ENCODE measurements around the gene SUGCT.

SUGCT gene

GRCh38 chr7:40541336-40541735, 406.5 kb downstream of the SUGCT start:
- POLR2A ChIA-PET, result no interaction called here
- no peak overlapping the region for H3K27ac ChIP-seq (ENCODE audit: extremely low read depth, low read depth, low read length)
- CTCF ChIA-PET, result no interaction called here

DNA sequence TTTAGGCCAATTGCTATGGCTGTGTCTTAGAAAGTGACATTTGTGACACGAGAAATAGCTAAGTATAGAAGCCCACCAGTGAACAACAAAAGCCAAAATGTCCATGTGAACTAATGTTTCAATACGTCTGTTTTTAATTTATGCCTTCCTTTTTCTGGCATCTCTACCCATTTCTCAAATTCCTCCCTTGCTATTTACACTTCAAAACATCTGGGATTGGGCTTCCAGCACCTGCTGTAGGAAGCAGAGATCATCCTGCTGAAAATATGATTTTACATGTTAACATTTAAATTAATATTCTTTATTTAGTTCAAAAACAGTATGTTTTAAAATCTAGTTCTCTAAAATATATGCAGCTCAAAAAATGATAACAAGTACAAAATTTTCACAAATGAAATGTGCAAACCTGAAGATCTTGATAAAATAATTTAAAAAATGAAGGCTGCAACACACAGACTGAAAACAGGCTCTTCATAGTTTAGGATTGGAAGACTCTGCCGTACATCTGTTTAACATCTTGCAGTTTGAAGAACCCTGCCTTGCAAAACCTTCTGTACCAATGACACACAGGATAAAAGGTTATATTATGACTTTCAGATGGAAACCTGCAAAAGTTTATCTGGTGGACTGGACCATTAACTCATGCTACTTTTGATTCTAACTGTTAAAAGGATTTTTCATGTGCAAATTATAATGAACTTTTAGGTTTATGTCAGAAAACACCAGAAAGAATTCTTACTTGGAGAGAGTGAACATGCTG, 408.4 kb downstream of the SUGCT start:
- Histone ChIP-seq H3K4me3 (ENCODE audit: low read depth, low read length) (no peak overlapping the region), H3K36me3 (ENCODE audit: control insufficient read depth in 2 of 2, insufficient read depth in 1 of 2, low read length in 2 of 2) (no peaks in the 10 kb centered on the region), H3K4me1 (ENCODE audit: control insufficient read depth, insufficient read depth, low read length) (peaks cover 2% of the 10 kb centered on the region; the same call in 1 of the 2 replicates), H3K9me3 (ENCODE audit: control insufficient read depth, insufficient read depth, low read depth, low read length) (no peaks in the 10 kb centered on the region), H3K27ac (ENCODE audit: extremely low read depth, low read depth, low read length) (no peak overlapping the region)
- POLR2A ChIA-PET, result no interaction called here
- CTCF ChIA-PET, result interaction anchor here (0.6 to 0.7 kb wide), 2 partner anchors 10 to 66 kb away, joined by 3 read pairs; no protein-coding TSS in a partner anchor
- TF ChIP-seq SP2 (tag by site-specific recombination; IDR thresholded peaks at IDR 0.05), result no peak
- no peak for TF ChIP-seq ZNF654 (tag by site-specific recombination; IDR thresholded peaks at IDR 0.05; ENCODE audit: low read depth)
- no peak for TF ChIP-seq ZNF24 (tag by site-specific recombination; IDR thresholded peaks at IDR 0.05)
- TF ChIP-seq ZNF311 (tag by site-specific recombination; IDR thresholded peaks at IDR 0.05; ENCODE audit: borderline replicate concordance), result no peak
- no peak for TF ChIP-seq ZNF335 (tag by site-specific recombination; conservative IDR thresholded peaks at IDR 0.05)
- no peak for TF ChIP-seq ZNF558 (tag by site-specific recombination; IDR thresholded peaks at IDR 0.05)
- no peak for TF ChIP-seq KLF7 (tag by site-specific recombination; IDR thresholded peaks at IDR 0.05; ENCODE audit: borderline replicate concordance)
- TF ChIP-seq PATZ1 (tag by site-specific recombination; IDR thresholded peaks at IDR 0.05), result no peak
- TF ChIP-seq ZNF623 (tag by site-specific recombination; IDR thresholded peaks at IDR 0.05), result no peak
- no peak for TF ChIP-seq ZNF518A (tag by site-specific recombination; conservative IDR thresholded peaks at IDR 0.05; ENCODE audit: low read depth)
- TF ChIP-seq, protein P1, sequence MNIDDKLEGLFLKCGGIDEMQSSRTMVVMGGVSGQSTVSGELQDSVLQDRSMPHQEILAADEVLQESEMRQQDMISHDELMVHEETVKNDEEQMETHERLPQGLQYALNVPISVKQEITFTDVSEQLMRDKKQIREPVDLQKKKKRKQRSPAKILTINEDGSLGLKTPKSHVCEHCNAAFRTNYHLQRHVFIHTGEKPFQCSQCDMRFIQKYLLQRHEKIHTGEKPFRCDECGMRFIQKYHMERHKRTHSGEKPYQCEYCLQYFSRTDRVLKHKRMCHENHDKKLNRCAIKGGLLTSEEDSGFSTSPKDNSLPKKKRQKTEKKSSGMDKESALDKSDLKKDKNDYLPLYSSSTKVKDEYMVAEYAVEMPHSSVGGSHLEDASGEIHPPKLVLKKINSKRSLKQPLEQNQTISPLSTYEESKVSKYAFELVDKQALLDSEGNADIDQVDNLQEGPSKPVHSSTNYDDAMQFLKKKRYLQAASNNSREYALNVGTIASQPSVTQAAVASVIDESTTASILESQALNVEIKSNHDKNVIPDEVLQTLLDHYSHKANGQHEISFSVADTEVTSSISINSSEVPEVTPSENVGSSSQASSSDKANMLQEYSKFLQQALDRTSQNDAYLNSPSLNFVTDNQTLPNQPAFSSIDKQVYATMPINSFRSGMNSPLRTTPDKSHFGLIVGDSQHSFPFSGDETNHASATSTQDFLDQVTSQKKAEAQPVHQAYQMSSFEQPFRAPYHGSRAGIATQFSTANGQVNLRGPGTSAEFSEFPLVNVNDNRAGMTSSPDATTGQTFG (tag by site-specific recombination; IDR thresholded peaks at IDR 0.05; ENCODE audit: borderline replicate concordance), result no peak
- TF ChIP-seq PRDM4 (tag by site-specific recombination; IDR thresholded peaks at IDR 0.05), result no peak
- TF ChIP-seq ZBTB48 (tag by site-specific recombination; IDR thresholded peaks at IDR 0.05), result no peak

More at GRCh38 chr7:40541336-40541735, 406.5 kb downstream of the SUGCT start:
- H3K36me3 ChIP-seq (ENCODE audit: control insufficient read depth in 2 of 2, insufficient read depth in 1 of 2, low read length in 2 of 2), result no peaks in the 10 kb centered on the region
- TF ChIP-seq, protein P2, sequence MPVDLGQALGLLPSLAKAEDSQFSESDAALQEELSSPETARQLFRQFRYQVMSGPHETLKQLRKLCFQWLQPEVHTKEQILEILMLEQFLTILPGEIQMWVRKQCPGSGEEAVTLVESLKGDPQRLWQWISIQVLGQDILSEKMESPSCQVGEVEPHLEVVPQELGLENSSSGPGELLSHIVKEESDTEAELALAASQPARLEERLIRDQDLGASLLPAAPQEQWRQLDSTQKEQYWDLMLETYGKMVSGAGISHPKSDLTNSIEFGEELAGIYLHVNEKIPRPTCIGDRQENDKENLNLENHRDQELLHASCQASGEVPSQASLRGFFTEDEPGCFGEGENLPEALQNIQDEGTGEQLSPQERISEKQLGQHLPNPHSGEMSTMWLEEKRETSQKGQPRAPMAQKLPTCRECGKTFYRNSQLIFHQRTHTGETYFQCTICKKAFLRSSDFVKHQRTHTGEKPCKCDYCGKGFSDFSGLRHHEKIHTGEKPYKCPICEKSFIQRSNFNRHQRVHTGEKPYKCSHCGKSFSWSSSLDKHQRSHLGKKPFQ (tag by site-specific recombination; IDR thresholded peaks at IDR 0.05), result no peak
- TF ChIP-seq ZNF155 (tag by site-specific recombination; IDR thresholded peaks at IDR 0.05), result no peak
- TF ChIP-seq TCF7L2 (IDR thresholded peaks at IDR 0.05; ENCODE audit: borderline replicate concordance, low read depth, low read length), result no peak
- no peak for TF ChIP-seq ZNF544 (tag by site-specific recombination; IDR thresholded peaks at IDR 0.05)
- no peak for TF ChIP-seq ZNF768 (tag by site-specific recombination; IDR thresholded peaks at IDR 0.05)
- no peak for TF ChIP-seq ZNF645 (tag by site-specific recombination; IDR thresholded peaks at IDR 0.05)
- H3K4me1 ChIP-seq (ENCODE audit: control insufficient read depth, insufficient read depth, low read length), result peaks cover 2% of the 10 kb centered on the region; the same call in 1 of the 2 replicates
- no peak overlapping the region for H3K4me3 ChIP-seq (ENCODE audit: low read depth, low read length)
- H3K9me3 ChIP-seq (ENCODE audit: control insufficient read depth, insufficient read depth, low read depth, low read length), result no peaks in the 10 kb centered on the region

All from HEK293 (cell line).